Diencephalon (tissue), 1 donor: Measurements from ENCODE around the gene TMEM196. TPM values are rescaled to one million over a fixed set of nuclear protein-coding genes. Genes with fewer than 3 reads are reported as not detected.

Source experiments
- small RNA-seq: library from RNA; depleted of rRNA; stranded (forward); fragments of <200 nt; gene quantifications from one replicate; pipeline ENCODE3, GENCODE V24; 2014
- total RNA-seq: library from RNA; depleted of rRNA; stranded (reverse); fragments of >200 nt; gene quantifications from one replicate; pipeline ENCODE4 v1.2.3, GENCODE V29; 2014

TMEM196 gene
- 28.6 TPM for total RNA-seq

GRCh38 chr7:19772841-19773760 lies at the start of gene TMEM196:
TSS of gene TMEM196 (minus strand) at chr7:19773617. CDS start at chr7:19772696, 921 bp downstream.

GRCh38 chr7:19708397-19709248 lies 64.8 kb downstream of the TMEM196 start, which contains the start of gene POLR1F:
TSS of gene POLR1F (minus strand) at chr7:19709037. CDS start at chr7:19709016, 21 bp downstream.

Small RNA genes lying within 50 kb of the gene (small RNA-seq; reads per million reads assigned to genes)
- not detected for gene MIR3146

Other genes with a start within 250 kb of the TMEM196 start
- 17.5 TPM for gene POLR1F, start 64.6 kb downstream of the TMEM196 start, total RNA-seq